Caki2 (cell line): ENCODE measurements around the gene CASP9. TPM values are rescaled to one million over a fixed set of nuclear protein-coding genes. Genes with fewer than 3 reads are reported as not detected.

Experiments
- total RNA-seq: library from RNA; depleted of rRNA; stranded (reverse); fragments of >200 nt; shearing (Covaris generic); gene quantifications from 2 replicates; pipeline ENCODE4 v1.2.3, GENCODE V29; 2014; ENCODE audit warnings: low replicate concordance; rRNA removed

The CASP9 gene
- total RNA-seq, 1 experiment from 2014 or later, result 36.5 TPM

Other genes with a start within 250 kb of the CASP9 start
- gene EFHD2, start 114.3 kb downstream of the CASP9 start, total RNA-seq, result 70.7 and 81.3 TPM in 2 replicates
- gene CTRC, start 85.8 kb downstream of the CASP9 start, total RNA-seq, result not detected in 2 replicates
- not detected in 2 replicates for gene CELA2A, start 67.5 kb downstream of the CASP9 start, total RNA-seq
- gene CELA2B, start 48.1 kb downstream of the CASP9 start, total RNA-seq, result not detected in 2 replicates
- 4.5 and 6.8 TPM in 2 replicates for gene DNAJC16, start 2.6 kb upstream of the CASP9 start, total RNA-seq
- 0.09 and 0.10 TPM in 2 replicates for gene AGMAT, start 60.8 kb upstream of the CASP9 start, total RNA-seq
- 0.98 and 4.3 TPM in 2 replicates for gene DDI2, start 93.2 kb upstream of the CASP9 start, total RNA-seq
- 39.8 and 53.5 TPM in 2 replicates for gene PLEKHM2, start 160.1 kb upstream of the CASP9 start, total RNA-seq
- gene SLC25A34, start 212.0 kb upstream of the CASP9 start, total RNA-seq, result 0.07 and 1.0 TPM in 2 replicates
- not detected in 2 replicates for gene TMEM82, start 218.3 kb upstream of the CASP9 start, total RNA-seq
- 7.0 and 9.3 TPM in 2 replicates for gene FBLIM1, start 234.6 kb upstream of the CASP9 start, total RNA-seq